HUES48 (cell line): ENCODE results near the gene CDKL1.
"Not testable (repeated sequence)": the region's sequence is repeated elsewhere in the genome, so short reads cannot be mapped to it uniquely, and the experiment has no call there.

Source experiments
- H3K27ac ChIP-seq: one replicate; pipeline ENCODE4 v1.7.0; 2013; ENCODE audit warnings: low read depth, low read length, inconsistent platforms
- H3K27me3 ChIP-seq: 2 replicates; pipeline ENCODE4 v1.6.1; 2013; ENCODE audit warnings: mild to moderate bottlenecking, low read length; ENCODE audit not compliant: control insufficient read depth, insufficient read depth
- H3K36me3 ChIP-seq: 2 replicates; pipeline ENCODE4 v1.6.1; 2013; ENCODE audit warnings: low read length; ENCODE audit not compliant: control insufficient read depth, insufficient read depth
- H3K4me1 ChIP-seq: 2 replicates; pipeline ENCODE4 v1.6.1; 2013; ENCODE audit warnings: mild to moderate bottlenecking, low read length; ENCODE audit not compliant: control insufficient read depth, insufficient read depth
- H3K4me3 ChIP-seq: 2 replicates; pipeline ENCODE4 v1.5.1; 2013; ENCODE audit warnings: mild to moderate bottlenecking, low read depth, low read length
- H3K9ac ChIP-seq: 2 replicates; pipeline ENCODE4 v1.6.1; 2013; ENCODE audit warnings: mild to moderate bottlenecking, low read depth, low read length, moderate library complexity
- H3K9me3 ChIP-seq: 2 replicates; pipeline ENCODE4 v1.6.1; 2013; ENCODE audit warnings: low read length; ENCODE audit not compliant: control insufficient read depth, insufficient read depth

The CDKL1 gene

GRCh38 chr14:50333014-50333509 lies 63.6 kb downstream of the CDKL1 start:
- Histone ChIP-seq H3K36me3 (peaks cover 5% of the 10 kb centered on the region; the same call in 1 of the 2 replicates), H3K27me3 (no peaks in the 10 kb centered on the region), H3K27ac (no peak overlapping the region), H3K9ac (no peak overlapping the region), H3K4me1 (peaks cover 27% of the 10 kb centered on the region), H3K9me3 (no peaks in the 10 kb centered on the region), H3K4me3 (no peak overlapping the region)

GRCh38 chr14:50331596-50331995 lies 65.1 kb downstream of the CDKL1 start:
- H3K9me3 ChIP-seq: no peaks in the 10 kb centered on the region
- H3K36me3 ChIP-seq: peaks cover 8% of the 10 kb centered on the region; the same call in 1 of the 2 replicates
- no peak overlapping the region for H3K9ac ChIP-seq
- H3K4me3 ChIP-seq: no peak overlapping the region
- no peaks in the 10 kb centered on the region for H3K27me3 ChIP-seq
- peaks cover 27% of the 10 kb centered on the region for H3K4me1 ChIP-seq
- no peak overlapping the region for H3K27ac ChIP-seq

- no peaks in the 10 kb centered on the region for H3K9me3 ChIP-seq
- H3K9ac ChIP-seq: no peak overlapping the region
- no peaks in the 10 kb centered on the region for H3K4me1 ChIP-seq
- H3K27me3 ChIP-seq: no peaks in the 10 kb centered on the region
- no peak overlapping the region for H3K27ac ChIP-seq
- H3K36me3 ChIP-seq: peaks cover 29% of the 10 kb centered on the region
- H3K4me3 ChIP-seq: no peak overlapping the region
Measured at GRCh38 chr14:50321009-50321660, 75.5 kb downstream of the CDKL1 start.

GRCh38 chr14:50320283-50320682 lies 76.4 kb downstream of the CDKL1 start:
- Histone ChIP-seq H3K27ac (no peak overlapping the region), H3K36me3 (peaks cover 22% of the 10 kb centered on the region), H3K9ac (no peak overlapping the region), H3K4me3 (no peak overlapping the region), H3K27me3 (no peaks in the 10 kb centered on the region), H3K9me3 (no peaks in the 10 kb centered on the region), H3K4me1 (no peaks in the 10 kb centered on the region)

GRCh38 chr14:50319721-50320120 lies 77.0 kb downstream of the CDKL1 start:
- Histone ChIP-seq H3K36me3 (peaks cover 17% of the 10 kb centered on the region), H3K4me1 (no peaks in the 10 kb centered on the region), H3K9me3 (no peaks in the 10 kb centered on the region), H3K27ac (no peak overlapping the region), H3K4me3 (no peak overlapping the region), H3K9ac (no peak overlapping the region), H3K27me3 (no peaks in the 10 kb centered on the region)

GRCh38 chr14:50319293-50319692 lies 77.4 kb downstream of the CDKL1 start:
- Histone ChIP-seq H3K36me3 (peaks cover 13% of the 10 kb centered on the region), H3K27ac (no peak overlapping the region), H3K9ac (no peak overlapping the region), H3K4me1 (no peaks in the 10 kb centered on the region), H3K9me3 (0 out of 2 replicates have a peak, but pooled peaks cover 1% of the 10 kb centered on the region), H3K4me3 (no peak overlapping the region), H3K27me3 (no peaks in the 10 kb centered on the region)

GRCh38 chr14:50318031-50318626 lies 78.6 kb downstream of the CDKL1 start:
- H3K4me1 ChIP-seq: peaks cover 2% of the 10 kb centered on the region
- H3K4me3 ChIP-seq: no peak overlapping the region
- no peaks in the 10 kb centered on the region for H3K27me3 ChIP-seq
- no peak overlapping the region for H3K27ac ChIP-seq
- peaks cover 6% of the 10 kb centered on the region for H3K36me3 ChIP-seq
- no peak overlapping the region for H3K9ac ChIP-seq
- 0 out of 2 replicates have a peak, but pooled peaks cover 7% of the 10 kb centered on the region for H3K9me3 ChIP-seq

- not testable (repeated sequence) for H3K4me3 ChIP-seq, H3K9me3 ChIP-seq, H3K27ac ChIP-seq, H3K27me3 ChIP-seq, H3K36me3 ChIP-seq, H3K4me1 ChIP-seq, H3K9ac ChIP-seq
Measured at GRCh38 chr14:50314098-50314497, 82.6 kb downstream of the CDKL1 start.

- peak overlapping the region; percentile 95 for H3K27ac ChIP-seq
Measured at GRCh38 chr14:50312734-50313054, 84.0 kb downstream of the CDKL1 start.

GRCh38 chr14:50311972-50312733 lies 84.5 kb downstream of the CDKL1 start, which contains the start of the genes DMAC2L and L2HGDH:
Gene DMAC2L, plus strand, starts transcription at chr14:50312324. Its CDS starts 9,164 bp downstream, at chr14:50321488.
Gene L2HGDH, minus strand, starts transcription at chr14:50312229. Its CDS starts 79 bp downstream, at chr14:50312150.
- H3K4me1 ChIP-seq: peaks cover 7% of the 10 kb centered on the region
- H3K27me3 ChIP-seq: no peaks in the 10 kb centered on the region
- peak within 1 kb of the TSS; percentile 85 for H3K4me3 ChIP-seq
- no peaks in the 10 kb centered on the region for H3K36me3 ChIP-seq
- H3K9ac ChIP-seq: peak within 1 kb of the TSS; percentile 91
- H3K27ac ChIP-seq: peak within 1 kb of the TSS; percentile 95
- H3K9me3 ChIP-seq: 0 out of 2 replicates have a peak, but pooled peaks cover 7% of the 10 kb centered on the region

More at GRCh38 chr14:50312734-50313054, 84.0 kb downstream of the CDKL1 start:
- Histone ChIP-seq H3K9ac (peak overlapping the region; percentile 91), H3K4me3 (peak overlapping the region; percentile 85), H3K27me3 (no peaks in the 10 kb centered on the region), H3K9me3 (0 out of 2 replicates have a peak, but pooled peaks cover 7% of the 10 kb centered on the region), H3K4me1 (peaks cover 7% of the 10 kb centered on the region), H3K36me3 (no peaks in the 10 kb centered on the region)
